Measurements from ENCODE around the gene MRPL42. TPM values are rescaled to one million over a fixed set of nuclear protein-coding genes. Genes with fewer than 3 reads are reported as not detected.

MRPL42 gene
- total RNA-seq, 1 donor from 2014 or later, result 21.4 TPM

DNA sequence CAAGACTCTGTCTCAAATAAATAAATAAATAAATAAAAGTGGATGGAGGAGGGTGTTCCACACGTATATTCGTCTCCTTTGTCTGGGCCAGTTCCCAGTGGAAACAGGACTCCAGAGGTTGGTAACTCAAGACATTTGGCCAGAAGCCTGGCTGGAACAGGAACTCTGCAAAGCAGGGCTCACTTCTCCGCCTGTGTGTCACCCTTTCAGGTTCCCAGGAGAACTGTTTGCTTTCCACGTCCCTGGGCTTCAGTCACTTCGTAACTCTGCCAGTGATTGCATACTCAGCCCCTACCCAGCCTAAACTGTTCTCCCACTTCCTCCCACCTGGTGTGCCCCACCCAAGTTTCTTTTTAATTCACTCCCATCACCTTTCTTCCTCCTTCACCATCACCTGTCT lies 18.5 kb upstream of the MRPL42 start:
- no peaks in the 10 kb centered on the region for H3K36me3 ChIP-seq
- H3K27me3 ChIP-seq, result no peaks in the 10 kb centered on the region
- no peak for DNase-seq (ENCODE audit: extremely low spot score in 2 of 2)
- no peaks in the 10 kb centered on the region for H3K4me1 ChIP-seq
- TF ChIP-seq, protein P1, sequence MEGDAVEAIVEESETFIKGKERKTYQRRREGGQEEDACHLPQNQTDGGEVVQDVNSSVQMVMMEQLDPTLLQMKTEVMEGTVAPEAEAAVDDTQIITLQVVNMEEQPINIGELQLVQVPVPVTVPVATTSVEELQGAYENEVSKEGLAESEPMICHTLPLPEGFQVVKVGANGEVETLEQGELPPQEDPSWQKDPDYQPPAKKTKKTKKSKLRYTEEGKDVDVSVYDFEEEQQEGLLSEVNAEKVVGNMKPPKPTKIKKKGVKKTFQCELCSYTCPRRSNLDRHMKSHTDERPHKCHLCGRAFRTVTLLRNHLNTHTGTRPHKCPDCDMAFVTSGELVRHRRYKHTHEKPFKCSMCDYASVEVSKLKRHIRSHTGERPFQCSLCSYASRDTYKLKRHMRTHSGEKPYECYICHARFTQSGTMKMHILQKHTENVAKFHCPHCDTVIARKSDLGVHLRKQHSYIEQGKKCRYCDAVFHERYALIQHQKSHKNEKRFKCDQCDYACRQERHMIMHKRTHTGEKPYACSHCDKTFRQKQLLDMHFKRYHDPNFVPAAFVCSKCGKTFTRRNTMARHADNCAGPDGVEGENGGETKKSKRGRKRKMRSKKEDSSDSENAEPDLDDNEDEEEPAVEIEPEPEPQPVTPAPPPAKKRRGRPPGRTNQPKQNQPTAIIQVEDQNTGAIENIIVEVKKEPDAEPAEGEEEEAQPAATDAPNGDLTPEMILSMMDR (IDR thresholded peaks at IDR 0.05), result no peak
- no peak for TF ChIP-seq POLR2AphosphoS5 (IDR thresholded peaks at IDR 0.05; ENCODE audit: insufficient read depth in 1 of 2, low read depth in 1 of 2)
- TF ChIP-seq POLR2A (IDR thresholded peaks at IDR 0.05), result no peak
- H3K9me3 ChIP-seq, result no peaks in the 10 kb centered on the region
- no peak overlapping the region for H3K27ac ChIP-seq
- intact Hi-C loops (cut with DNase I), result no loop called here
- H3K4me3 ChIP-seq, result no peak overlapping the region

DNA sequence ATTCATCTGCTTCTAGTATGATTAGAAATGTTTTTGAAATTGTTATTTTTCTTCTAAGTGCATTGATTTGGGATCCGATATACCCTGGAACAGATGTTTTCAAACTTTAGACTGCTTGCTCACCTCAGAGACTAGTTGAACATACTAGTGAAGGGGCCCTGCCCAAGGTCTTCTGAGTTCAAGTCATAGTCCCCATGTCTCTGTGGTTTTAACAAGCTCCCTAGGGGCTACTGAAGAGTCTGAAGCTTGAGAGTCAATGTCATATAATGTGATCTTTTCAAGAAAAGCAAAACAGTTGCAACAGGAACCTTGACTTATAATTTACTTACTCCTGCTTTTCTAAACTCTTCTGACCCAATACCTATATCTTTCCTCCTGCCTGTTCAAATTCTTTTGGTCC lies 18.0 kb upstream of the MRPL42 start:
- H3K36me3 ChIP-seq, result no peaks in the 10 kb centered on the region
- H3K27me3 ChIP-seq, result no peaks in the 10 kb centered on the region
- H3K4me3 ChIP-seq, result no peak overlapping the region
- DNase-seq (ENCODE audit: extremely low spot score in 2 of 2), result no peak
- TF ChIP-seq, protein P1 (IDR thresholded peaks at IDR 0.05), result no peak
- TF ChIP-seq POLR2AphosphoS5 (IDR thresholded peaks at IDR 0.05; ENCODE audit: insufficient read depth in 1 of 2, low read depth in 1 of 2) (no peak), POLR2A (IDR thresholded peaks at IDR 0.05) (no peak)
- no peak overlapping the region for H3K27ac ChIP-seq
- H3K9me3 ChIP-seq, result no peaks in the 10 kb centered on the region
- intact Hi-C loops (cut with DNase I), result no loop called here
- no peaks in the 10 kb centered on the region for H3K4me1 ChIP-seq

DNA sequence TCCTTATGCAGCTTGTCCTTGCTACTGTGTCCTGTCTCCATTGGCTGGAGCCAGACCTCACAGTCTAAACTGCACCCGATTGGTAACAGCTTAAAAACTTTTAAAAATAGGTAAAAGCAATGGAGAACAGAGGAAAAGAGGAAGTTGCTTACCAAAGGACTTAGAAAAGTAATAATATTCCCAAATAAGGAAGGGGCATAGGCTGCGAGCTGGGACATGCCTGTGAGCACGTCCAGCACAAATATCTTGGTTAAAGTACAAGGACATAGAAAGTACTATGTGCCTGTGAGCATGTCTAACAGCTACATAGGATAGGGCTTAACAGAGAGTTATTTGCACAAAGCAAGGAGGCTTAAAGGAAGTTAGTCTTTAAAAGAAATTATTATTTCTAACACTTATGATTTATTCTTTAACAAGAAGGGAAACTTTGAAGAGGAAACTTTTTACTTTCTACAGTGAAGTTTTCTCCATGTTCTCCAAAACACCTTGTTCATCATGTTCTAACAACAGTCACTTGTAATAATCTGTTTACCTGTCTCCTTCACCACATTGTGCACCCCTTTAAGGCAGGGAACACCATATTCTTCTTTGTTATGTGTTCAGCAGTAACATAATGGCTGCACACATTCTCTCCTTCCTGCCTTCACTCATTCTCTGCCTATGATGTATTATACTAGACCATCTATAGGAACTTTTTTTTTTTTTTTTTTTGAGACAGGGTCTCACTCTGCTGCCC lies 15.7 kb upstream of the MRPL42 start:
- intact Hi-C loops (cut with DNase I), result no loop called here

DNA sequence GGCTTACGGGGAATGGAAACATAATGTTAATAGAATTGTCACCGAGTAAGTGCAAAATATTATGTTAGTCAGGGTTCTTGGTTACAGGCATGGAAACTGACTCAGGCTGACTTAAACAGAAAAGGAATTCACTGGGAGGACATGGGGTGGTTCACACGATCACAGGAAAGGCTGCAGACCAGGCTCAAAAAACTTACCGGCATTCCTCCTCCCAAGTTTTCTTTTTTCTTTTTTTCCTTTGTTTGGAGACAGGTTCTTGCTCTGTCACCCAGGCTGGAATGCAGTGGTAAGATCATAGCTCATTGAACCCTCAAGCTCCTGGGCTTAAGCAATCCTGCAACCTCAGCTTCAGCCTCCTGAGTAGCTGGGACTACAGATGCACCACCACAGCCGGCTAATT lies 13.7 kb upstream of the MRPL42 start:
- intact Hi-C loops (cut with DNase I), result no loop called here

More for the DNA sequence above, 15.7 kb upstream of the MRPL42 start:
- H3K4me1 ChIP-seq, result no peaks in the 10 kb centered on the region
- no peaks in the 10 kb centered on the region for H3K27me3 ChIP-seq
- H3K4me3 ChIP-seq, result no peak overlapping the region
- no peaks in the 10 kb centered on the region for H3K9me3 ChIP-seq
- no peak for DNase-seq (ENCODE audit: extremely low spot score in 2 of 2)
- no peaks in the 10 kb centered on the region for H3K36me3 ChIP-seq
- TF ChIP-seq, protein P1 (IDR thresholded peaks at IDR 0.05), result no peak
- TF ChIP-seq POLR2AphosphoS5 (IDR thresholded peaks at IDR 0.05; ENCODE audit: insufficient read depth in 1 of 2, low read depth in 1 of 2), result no peak
- TF ChIP-seq POLR2A (IDR thresholded peaks at IDR 0.05), result no peak
- no peak overlapping the region for H3K27ac ChIP-seq

DNA sequence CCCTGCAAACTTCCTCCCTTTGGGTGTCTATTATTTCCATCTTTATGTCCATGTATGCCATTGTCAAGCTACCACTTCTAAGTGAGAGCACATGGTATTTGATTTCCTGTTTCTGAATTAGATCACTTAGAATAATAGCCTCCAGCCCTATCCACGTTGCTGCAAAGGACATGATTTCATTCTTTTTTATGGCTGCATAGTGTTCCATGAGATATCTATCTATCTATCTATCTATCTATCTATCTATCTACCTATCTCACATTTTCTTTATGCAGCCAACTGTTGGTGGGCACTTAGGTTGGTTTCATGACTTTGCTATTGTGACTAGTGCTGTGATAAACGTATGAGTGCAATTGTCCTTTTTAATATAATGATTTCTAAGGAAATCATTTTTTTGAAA lies 11.2 kb upstream of the MRPL42 start:
- no peak overlapping the region for H3K27ac ChIP-seq
- no peak overlapping the region for H3K4me3 ChIP-seq
- intact Hi-C loops (cut with DNase I), result no loop called here
- H3K27me3 ChIP-seq, result no peaks in the 10 kb centered on the region
- TF ChIP-seq, protein P1 (IDR thresholded peaks at IDR 0.05), result no peak
- no peak for TF ChIP-seq POLR2AphosphoS5 (IDR thresholded peaks at IDR 0.05; ENCODE audit: insufficient read depth in 1 of 2, low read depth in 1 of 2)
- TF ChIP-seq POLR2A (IDR thresholded peaks at IDR 0.05), result no peak
- DNase-seq (ENCODE audit: extremely low spot score in 2 of 2), result no peak
- no peaks in the 10 kb centered on the region for H3K36me3 ChIP-seq
- H3K9me3 ChIP-seq, result no peaks in the 10 kb centered on the region
- H3K4me1 ChIP-seq, result no peaks in the 10 kb centered on the region

More for the DNA sequence above, 13.7 kb upstream of the MRPL42 start:
- Histone ChIP-seq H3K4me3 (no peak overlapping the region), H3K27ac (no peak overlapping the region), H3K9me3 (no peaks in the 10 kb centered on the region), H3K27me3 (no peaks in the 10 kb centered on the region), H3K36me3 (no peaks in the 10 kb centered on the region), H3K4me1 (no peaks in the 10 kb centered on the region)
- no peak for TF ChIP-seq POLR2AphosphoS5 (IDR thresholded peaks at IDR 0.05; ENCODE audit: insufficient read depth in 1 of 2, low read depth in 1 of 2)
- TF ChIP-seq, protein P1 (IDR thresholded peaks at IDR 0.05), result no peak
- TF ChIP-seq POLR2A (IDR thresholded peaks at IDR 0.05), result no peak
- DNase-seq (ENCODE audit: extremely low spot score in 2 of 2), result no peak

All from vagina (tissue), 2 donors.